GM13977 (cell line): Measurements from ENCODE around the gene NFIC.
"Not testable (repeated sequence)": the region's sequence is repeated elsewhere in the genome, so short reads cannot be mapped to it uniquely, and the experiment has no call there.

ENCODE experiments used
- DNase-seq: peaks from one replicate; pipeline ENCODE4 v3.0.0; 2012; ENCODE audit warnings: low spot score
- CTCF ChIP-seq: IDR thresholded peaks from 2 replicates; pipeline ENCODE4 v1.5.1; 2012; ENCODE audit warnings: mild to moderate bottlenecking, control low read depth; ENCODE audit not compliant: insufficient read depth; ENCODE audit errors: extremely low read depth, missing control alignments
- in situ Hi-C: fragments of 300-500 bp; cut with MboI; formaldehyde crosslinking; loops from one replicate; pipeline ENCODE4 v1.12.0; 2022; ENCODE audit warnings: low sequenced_read_pairs, low pct_unique_long_range_greater_than_20kb, mixed read lengths, inconsistent platforms; ENCODE audit not compliant: unreplicated experiment

NFIC gene

GRCh38 chr19:3375221-3376090, 9.1 kb downstream of the NFIC start:
- no peak for TF ChIP-seq CTCF
- in situ Hi-C loops: no loop called here
- no peak for DNase-seq

DNA sequence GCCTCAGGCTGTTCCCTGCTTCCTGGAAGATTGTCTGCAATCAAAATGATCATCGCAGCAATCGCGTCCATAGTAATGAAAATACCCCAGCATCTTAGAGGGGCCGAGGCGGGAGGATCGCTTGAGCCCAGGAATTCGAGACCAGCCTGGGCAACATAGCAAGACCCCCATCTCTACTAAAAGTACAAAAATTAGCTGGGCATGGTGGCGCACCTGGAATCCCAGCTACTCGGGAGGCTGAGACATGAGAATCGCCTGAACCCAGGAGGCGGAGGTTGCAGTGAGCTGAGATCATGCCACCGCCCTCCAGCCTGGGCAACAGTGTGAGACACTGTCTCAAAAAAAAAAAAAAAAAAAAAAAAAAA, 9.7 kb downstream of the NFIC start:
- DNase-seq, in situ Hi-C loops: not testable (repeated sequence)

DNA sequence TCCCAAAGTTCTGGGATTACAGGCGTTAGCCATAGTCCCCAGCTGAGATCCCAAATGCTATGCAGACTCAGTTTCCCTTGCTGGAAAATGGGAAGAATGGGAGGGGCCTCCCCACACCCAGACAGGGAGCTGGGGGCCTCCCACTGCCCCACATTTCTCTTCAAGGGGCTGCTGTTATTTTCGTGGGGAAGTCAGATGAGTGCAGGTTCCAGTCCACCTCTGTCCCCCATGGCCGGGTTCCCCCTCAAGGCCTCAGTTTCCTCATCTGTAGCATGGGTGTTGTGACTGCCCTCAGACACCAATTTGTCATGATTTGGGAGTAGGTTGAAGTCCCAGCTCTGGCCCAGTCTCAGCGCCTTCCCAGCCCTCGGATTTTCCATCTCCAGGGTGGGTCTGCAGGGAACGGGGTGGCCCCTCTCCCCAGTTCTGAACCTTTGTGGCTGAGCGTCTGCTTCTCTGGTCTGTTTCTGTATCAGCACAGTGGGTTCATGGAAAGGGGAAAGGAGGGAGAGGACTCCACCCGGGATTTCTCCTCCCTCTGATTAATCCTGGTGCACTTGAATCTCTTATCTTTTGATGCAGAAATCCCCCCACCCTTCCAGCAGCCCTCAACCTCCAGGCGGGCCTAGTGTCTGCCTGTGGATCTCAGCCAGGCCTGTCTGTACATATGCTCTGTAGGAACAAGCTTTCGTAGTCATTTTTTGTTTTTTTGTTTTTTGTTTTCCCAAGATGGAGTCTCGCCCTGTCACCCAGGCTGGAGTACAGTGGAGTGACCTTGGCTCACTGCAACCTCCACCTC, 12.2 kb downstream of the NFIC start:
- TF ChIP-seq CTCF: no peak
- no peak for DNase-seq
- in situ Hi-C loops: no loop called here

GRCh38 chr19:3380829-3381228, 14.4 kb downstream of the NFIC start:
- no peak for DNase-seq
- TF ChIP-seq CTCF: no peak
- in situ Hi-C loops: no loop called here

- no peak for DNase-seq
- in situ Hi-C loops: no loop called here
- TF ChIP-seq CTCF: no peak
These were observed 15.5 kb downstream of the NFIC start for GRCh38 chr19:3381701-3382372.

GRCh38 chr19:3382460-3383100, 16.2 kb downstream of the NFIC start:
- DNase-seq: no peak
- no peak for TF ChIP-seq CTCF
- in situ Hi-C loops: no loop called here
